ENCODE data around the gene SRGAP2. TPM values are rescaled to one million over a fixed set of nuclear protein-coding genes. Genes with fewer than 3 reads are reported as not detected.
"Not testable (repeated sequence)": the region's sequence is repeated elsewhere in the genome, so short reads cannot be mapped to it uniquely, and the experiment has no call there.

Gene SRGAP2
- 75.0 TPM for total RNA-seq (2021; ENCODE audit: unreplicated experiment)
- polyA plus RNA-seq (2012; ENCODE audit: insufficient read length), result 46.4 TPM
- percentile 82 among the genes with signal in this experiment for Bru-seq, nascent RNA
- BruChase-seq, experiment 1, labeled RNA remaining after a 2-hour chase, result percentile 68 among the genes with signal in this experiment
- BruChase-seq, experiment 2, labeled RNA remaining after a 6-hour chase, result percentile 71 among the genes with signal in this experiment
- long read RNA-seq, partial matches to known transcripts, result 3 of 29 reads
- long read RNA-seq, other reads (novel, unspliced or antisense), result 23 of 29 reads

DNA sequence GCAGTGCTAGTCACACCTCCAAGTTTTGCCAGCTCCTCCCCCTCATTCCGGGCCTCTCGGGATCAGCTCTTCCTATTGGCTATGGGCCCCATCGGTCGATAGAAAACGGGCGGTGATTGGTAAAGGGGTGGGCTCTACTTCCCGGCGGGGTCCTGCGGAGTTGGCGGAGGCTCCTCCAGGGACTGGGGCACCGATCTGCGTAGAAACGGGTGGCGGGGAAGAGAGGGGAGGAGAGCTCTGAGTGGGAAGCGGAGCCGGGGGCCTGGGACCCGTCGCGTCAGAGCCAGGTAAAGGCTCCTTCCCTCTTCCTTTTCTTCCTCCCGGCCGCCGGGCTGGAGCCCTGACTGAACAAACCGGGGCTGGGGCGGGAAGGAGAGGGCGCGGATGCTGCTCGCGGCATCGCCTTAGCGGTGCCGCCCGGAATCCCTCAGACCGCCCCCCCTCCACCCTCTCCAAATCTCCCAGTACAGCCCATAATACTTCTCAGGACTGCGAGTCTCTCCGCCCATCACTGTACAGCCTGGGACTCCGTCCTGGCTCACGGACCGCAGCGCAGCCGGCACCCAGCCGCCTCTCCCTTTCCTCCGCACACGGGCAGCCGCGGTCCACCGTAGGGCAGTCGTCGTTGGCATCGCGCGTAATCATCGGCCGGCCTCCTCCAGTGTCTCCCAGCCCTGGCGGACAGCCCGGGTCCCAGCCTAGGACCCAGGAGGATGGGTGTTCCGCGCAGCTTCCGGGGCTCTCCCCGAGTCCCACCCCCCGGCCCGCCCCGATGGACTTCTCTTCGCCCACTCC, at the start of gene SRGAP2:
Gene SRGAP2 (plus strand): TSS at position 178 of the 795 bp plus-strand sequence. CDS start 2,430 bp downstream, outside the sequence.
- CTCF ChIA-PET, result not testable (repeated sequence)

DNA sequence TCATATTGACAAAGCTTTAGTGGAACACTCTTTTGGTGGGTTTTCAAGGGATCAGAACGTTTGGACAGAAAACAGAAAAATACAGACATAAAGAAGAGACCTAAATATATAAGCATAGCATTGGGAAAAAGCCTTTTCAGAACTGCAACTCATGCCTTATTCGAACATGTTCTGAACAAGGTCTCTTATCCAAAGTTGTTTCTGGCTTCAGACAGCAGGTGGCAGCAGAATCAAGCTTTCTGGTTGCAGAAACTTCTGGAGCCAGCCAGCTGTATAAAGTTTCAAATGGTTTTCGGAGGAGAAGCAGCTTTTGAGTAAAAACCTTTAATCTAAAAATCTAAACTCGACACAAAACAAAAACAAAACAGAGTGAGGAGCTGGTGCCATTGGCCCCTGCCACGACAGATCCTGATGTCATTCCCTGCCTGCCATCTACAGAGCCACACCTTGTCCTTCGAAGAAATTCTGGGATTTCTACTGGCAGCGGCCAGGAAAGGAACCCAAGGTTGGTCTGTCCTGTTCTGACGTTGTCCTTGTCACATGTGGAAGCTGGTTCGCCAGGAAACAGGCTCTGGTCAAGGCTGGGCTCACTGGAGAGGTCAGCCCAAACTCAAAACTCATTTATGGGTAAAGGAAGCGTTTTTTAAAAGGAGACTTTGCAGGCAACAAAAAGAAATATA, 35.9 kb upstream of the SRGAP2 start:
- peak; percentile 87 for ATAC-seq
- H3K9me3 ChIP-seq (ENCODE audit: control insufficient read depth, insufficient read depth, low read depth, low read length); in situ Hi-C loops (cut with HindIII; ENCODE audit: low pct_unique_long_range_greater_than_20kb, low sequenced_read_pairs); intact Hi-C loops (cut with micrococcal nuclease; ENCODE audit: unreplicated experiment); H3K27ac ChIP-seq (ENCODE audit: low read length); H3K27me3 ChIP-seq (ENCODE audit: control insufficient read depth, insufficient read depth, low read length); POLR2A ChIA-PET; H3K36me3 ChIP-seq (ENCODE audit: control insufficient read depth, insufficient read depth, low read length); H3K4me3 ChIP-seq (ENCODE audit: low read depth in 2 of 2, low read length in 2 of 2); H3K4me1 ChIP-seq (ENCODE audit: control insufficient read depth, insufficient read depth, low read length); DNase-seq (ENCODE audit: low read depth, low spot score); CTCF ChIA-PET; BruUV-seq (replicated peaks): not testable (repeated sequence)

More for the DNA sequence above, at the start of gene SRGAP2:
- peak; percentile 76 for ATAC-seq
- H3K27ac ChIP-seq (ENCODE audit: low read length); H3K27me3 ChIP-seq (ENCODE audit: control insufficient read depth, insufficient read depth, low read length); intact Hi-C loops (cut with micrococcal nuclease; ENCODE audit: unreplicated experiment); BruUV-seq (replicated peaks); in situ Hi-C loops (cut with HindIII; ENCODE audit: low pct_unique_long_range_greater_than_20kb, low sequenced_read_pairs); POLR2A ChIA-PET; H3K4me1 ChIP-seq (ENCODE audit: control insufficient read depth, insufficient read depth, low read length); H3K36me3 ChIP-seq (ENCODE audit: control insufficient read depth, insufficient read depth, low read length); H3K9me3 ChIP-seq (ENCODE audit: control insufficient read depth, insufficient read depth, low read depth, low read length): not testable (repeated sequence)
- peak; percentile 7 for DNase-seq (ENCODE audit: low read depth, low spot score)
- H3K4me3 ChIP-seq (ENCODE audit: low read depth in 2 of 2, low read length in 2 of 2), result peak within 1 kb of the TSS; percentile 40 to 45

DNA sequence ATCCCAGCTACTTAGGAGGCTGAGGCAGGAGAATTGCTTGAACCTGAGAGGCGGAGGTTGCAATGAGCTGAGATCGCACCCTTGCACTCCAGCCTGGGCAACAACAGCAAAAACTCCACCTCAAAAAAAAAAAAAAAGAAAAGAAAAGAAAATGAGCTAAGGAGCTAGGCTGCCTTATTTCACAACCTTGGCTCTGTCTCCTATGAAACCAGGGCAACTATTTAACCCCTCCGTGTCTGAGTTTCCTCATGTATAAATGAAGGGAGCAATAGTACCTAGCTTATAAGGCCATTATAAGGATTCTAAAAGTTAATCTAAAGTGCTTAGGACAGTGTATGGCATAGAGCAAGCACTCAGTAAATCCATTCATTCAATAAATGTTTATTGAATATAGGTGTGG, 33.5 kb upstream of the SRGAP2 start:
- in situ Hi-C loops (cut with HindIII; ENCODE audit: low pct_unique_long_range_greater_than_20kb, low sequenced_read_pairs); H3K4me3 ChIP-seq (ENCODE audit: low read depth in 2 of 2, low read length in 2 of 2); H3K27me3 ChIP-seq (ENCODE audit: control insufficient read depth, insufficient read depth, low read length); CTCF ChIA-PET; BruUV-seq (replicated peaks); ATAC-seq; H3K9me3 ChIP-seq (ENCODE audit: control insufficient read depth, insufficient read depth, low read depth, low read length); H3K4me1 ChIP-seq (ENCODE audit: control insufficient read depth, insufficient read depth, low read length); DNase-seq (ENCODE audit: low read depth, low spot score); H3K27ac ChIP-seq (ENCODE audit: low read length); POLR2A ChIA-PET; H3K36me3 ChIP-seq (ENCODE audit: control insufficient read depth, insufficient read depth, low read length); intact Hi-C loops (cut with micrococcal nuclease; ENCODE audit: unreplicated experiment): not testable (repeated sequence)

DNA sequence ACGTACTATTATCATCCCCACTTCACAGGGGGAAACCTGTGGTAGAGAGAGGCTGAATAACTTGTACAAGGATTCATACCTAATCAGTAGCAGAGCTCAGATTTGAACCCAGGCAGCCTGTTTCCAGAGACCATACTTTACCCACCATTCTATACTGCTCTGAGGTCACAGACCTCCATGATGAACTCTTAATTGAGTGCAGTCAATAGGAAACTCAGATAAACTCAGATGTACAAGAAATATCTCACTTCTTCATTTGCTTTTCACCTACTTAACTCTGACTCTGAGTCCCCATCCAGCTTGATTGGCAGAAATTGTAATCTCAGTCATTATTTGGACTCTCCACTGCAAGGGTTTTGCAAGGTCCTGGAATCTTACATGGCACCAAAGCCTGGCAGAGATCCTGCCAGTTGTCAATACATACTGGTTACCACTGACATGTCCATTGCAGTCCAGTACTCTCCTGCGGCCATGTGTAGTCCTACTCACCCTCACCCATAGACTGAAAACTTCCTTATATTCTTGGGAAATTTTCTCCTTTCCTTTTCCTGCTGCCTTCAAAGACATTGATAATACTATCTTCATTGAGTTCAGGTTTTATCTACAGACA, 30.1 kb upstream of the SRGAP2 start:
- intact Hi-C loops (cut with micrococcal nuclease; ENCODE audit: unreplicated experiment); DNase-seq (ENCODE audit: low read depth, low spot score); ATAC-seq; H3K27me3 ChIP-seq (ENCODE audit: control insufficient read depth, insufficient read depth, low read length); H3K36me3 ChIP-seq (ENCODE audit: control insufficient read depth, insufficient read depth, low read length); in situ Hi-C loops (cut with HindIII; ENCODE audit: low pct_unique_long_range_greater_than_20kb, low sequenced_read_pairs); BruUV-seq (replicated peaks); POLR2A ChIA-PET; H3K4me1 ChIP-seq (ENCODE audit: control insufficient read depth, insufficient read depth, low read length); H3K4me3 ChIP-seq (ENCODE audit: low read depth in 2 of 2, low read length in 2 of 2); CTCF ChIA-PET; H3K9me3 ChIP-seq (ENCODE audit: control insufficient read depth, insufficient read depth, low read depth, low read length); H3K27ac ChIP-seq (ENCODE audit: low read length): not testable (repeated sequence)

Measured in Panc1 (cell line).